SU-DHL-6 (cell line): ENCODE results near the gene ADGRD1.

Experiments
- CTCF ChIP-seq: fragments of 200-600 bp; sonication (generic); IDR thresholded peaks from one replicate; pipeline ENCODE4 v1.5.1; 2017; ENCODE audit warnings: antibody characterized with exemption, mild to moderate bottlenecking, low read length, moderate library complexity; ENCODE audit not compliant: insufficient read depth, poor library complexity, severe bottlenecking
- EZH2phosphoT487 ChIP-seq: fragments of 200-600 bp; sonication (generic), shearing (Covaris generic); conservative IDR thresholded peaks from 2 replicates; pipeline ENCODE4 v1.6.1; 2018; ENCODE audit warnings: mild to moderate bottlenecking, antibody characterized with exemption, low read length, moderate library complexity, mixed read lengths

GRCh38 chr12:131066886-131067490 lies 113.3 kb downstream of the ADGRD1 start:
- TF ChIP-seq CTCF, result no peak
- no peak for TF ChIP-seq EZH2phosphoT487
